NB4 (cell line): ENCODE data around the gene SOCS7.

Source experiments
- DNase-seq: peaks from one replicate; pipeline ENCODE4 v3.0.0; 2010; ENCODE audit warnings: low read depth
- H3K4me3 ChIP-seq: one replicate; pipeline ENCODE4 v1.5.1; 2011; ENCODE audit warnings: mild to moderate bottlenecking, low read depth, low read length, moderate library complexity
- CTCF ChIP-seq: IDR thresholded peaks from one replicate; pipeline ENCODE4 v1.5.1; 2012; ENCODE audit warnings: low read depth, low read length
- MAX ChIP-seq: IDR thresholded peaks from 2 replicates; pipeline ENCODE4 v1.6.1; 2011; ENCODE audit warnings: low read depth, low read length
- MYC ChIP-seq: IDR thresholded peaks from 2 replicates; pipeline ENCODE4 v1.6.1; 2011; ENCODE audit warnings: low read depth, low read length
- POLR2A ChIP-seq: IDR thresholded peaks from 2 replicates; pipeline ENCODE4 v1.6.1; 2011; ENCODE audit warnings: mild to moderate bottlenecking; ENCODE audit not compliant: insufficient read length; ENCODE audit errors: extremely low read depth

SOCS7 gene

GRCh38 chr17:38363016-38363415, 11.4 kb downstream of the SOCS7 start:
- TF ChIP-seq MYC (no peak), CTCF (no peak), MAX (no peak), POLR2A (no peak)
- no peak overlapping the region for H3K4me3 ChIP-seq
- DNase-seq = no peak

GRCh38 chr17:38364741-38365140, 13.1 kb downstream of the SOCS7 start:
- no peak for DNase-seq
- TF ChIP-seq CTCF (no peak), MYC (no peak), MAX (no peak), POLR2A (no peak)
- no peak overlapping the region for H3K4me3 ChIP-seq

- TF ChIP-seq MYC (no peak), POLR2A (no peak), MAX (no peak), CTCF (no peak)
- H3K4me3 ChIP-seq = no peak overlapping the region
- no peak for DNase-seq
Observed at GRCh38 chr17:38369124-38369886, 17.7 kb downstream of the SOCS7 start.

- no peak for DNase-seq
- no peak overlapping the region for H3K4me3 ChIP-seq
- no peak for TF ChIP-seq CTCF
- no peak for TF ChIP-seq MAX
Observed at GRCh38 chr17:38379448-38379847, 27.8 kb downstream of the SOCS7 start.

GRCh38 chr17:38395090-38395489, 43.4 kb downstream of the SOCS7 start:
- no peak overlapping the region for H3K4me3 ChIP-seq
- no peak for DNase-seq
- TF ChIP-seq POLR2A = no peak
- TF ChIP-seq MAX = no peak
- TF ChIP-seq MYC = no peak
- TF ChIP-seq CTCF = no peak
